Measurements from ENCODE around the gene KITLG. TPM values are rescaled to one million over a fixed set of nuclear protein-coding genes. Genes with fewer than 3 reads are reported as not detected.

Gene KITLG
- total and polyA plus RNA-seq, 2 of the 8 experiments (the other 6 are each of a cell fraction or from before 2014, with no cell fraction given), result 1.3 to 7.8 TPM

DNA sequence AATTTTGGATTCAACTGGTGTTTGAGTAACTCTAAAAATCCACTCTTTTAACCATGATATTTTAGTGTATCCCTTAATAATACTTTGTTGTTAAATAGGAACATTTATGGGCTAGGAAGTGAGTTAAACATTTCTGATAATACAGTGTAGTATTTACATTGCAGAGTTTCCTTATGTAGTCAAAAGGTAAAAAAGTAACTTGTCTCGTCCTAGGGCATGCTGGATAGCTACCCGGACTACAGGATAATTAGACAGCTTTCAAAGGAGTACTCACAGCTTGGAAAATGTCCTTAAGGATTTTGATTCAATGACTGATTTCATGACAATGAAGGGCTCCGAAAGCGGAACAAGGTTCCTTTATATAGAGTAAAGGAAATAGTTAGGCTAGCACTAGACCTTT lies 14.5 kb upstream of the KITLG start:
- Histone ChIP-seq H3K56ac (replicated peaks; ENCODE audit: insufficient read length, low read depth, low read length) (no peak overlapping the region), H4K20me1 (replicated peaks in 1 of 2; ENCODE audit: control insufficient read depth in 1 of 2, insufficient read depth in 2 of 2, low read length in 2 of 2) (no peaks in the 10 kb centered on the region), H3K79me1 (ENCODE audit: low read depth, low read length) (no peaks in the 10 kb centered on the region), H2BK5ac (ENCODE audit: low read depth, low read length) (no peak overlapping the region), H3K9ac (replicated peaks in 1 of 4; ENCODE audit: extremely low read depth in 1 of 4, low read depth in 3 of 4, low read length in 3 of 4) (no peak overlapping the region), H3K4me3 (ENCODE audit: extremely low read depth in 1 of 4, insufficient read depth in 2 of 4, low read depth in 3 of 4, low read length in 4 of 4) (no peak overlapping the region), H3K27me3 (replicated peaks in 1 of 4; ENCODE audit: control insufficient read depth in 3 of 4, extremely low read depth in 1 of 4, insufficient read depth in 3 of 4, low read length in 3 of 4) (no peaks in the 10 kb centered on the region), H4K91ac (replicated peaks; ENCODE audit: insufficient read length, low read length) (no peak overlapping the region), H4K5ac (ENCODE audit: insufficient read length, low read depth, low read length) (no peak overlapping the region), H2AFZ (ENCODE audit: low read length) (no peak overlapping the region), H3K79me2 (ENCODE audit: control insufficient read depth in 1 of 2, insufficient read depth in 2 of 2, low read length in 2 of 2) (no peaks in the 10 kb centered on the region), H2BK12ac (ENCODE audit: low read depth, low read length) (no peak overlapping the region), H2AK5ac (ENCODE audit: low read depth, low read length) (no peak overlapping the region), H3K4ac (replicated peaks; ENCODE audit: insufficient read length, low read depth, low read length) (no peak overlapping the region), H3K23me2 (ENCODE audit: low read depth, low read length) (no peaks in the 10 kb centered on the region), H2BK20ac (ENCODE audit: low read length) (no peak overlapping the region), H2BK120ac (replicated peaks; ENCODE audit: low read depth, low read length) (no peak overlapping the region), H3K4me2 (ENCODE audit: insufficient read depth in 1 of 2, low read depth in 2 of 2, low read length in 2 of 2) (no peak overlapping the region), H3K36me3 (ENCODE audit: control insufficient read depth in 2 of 4, insufficient read depth in 4 of 4, low read length in 3 of 4) (no peaks in the 10 kb centered on the region), H3K27ac (ENCODE audit: low read depth, low read length) (no peak overlapping the region), H3K4me1 (replicated peaks in 1 of 4; ENCODE audit: control insufficient read depth in 3 of 4, insufficient read depth in 4 of 4, low read length in 3 of 4) (peaks cover 0 to 2% (median 0%) of the 10 kb centered on the region in 4 experiments; a peak in 1 of 7 replicates), H2BK15ac (ENCODE audit: low read length) (no peak overlapping the region), H4K8ac (ENCODE audit: extremely low read depth, insufficient read depth, low read length) (no peak overlapping the region), H3K14ac (ENCODE audit: insufficient read length) (no peak overlapping the region), H3K9me3 (ENCODE audit: insufficient read depth in 2 of 2, low read depth in 1 of 2, low read length in 1 of 2) (no peaks in the 10 kb centered on the region), H3K18ac (ENCODE audit: extremely low read depth, low read length) (no peak overlapping the region), H3K23ac (ENCODE audit: insufficient read length) (no peak overlapping the region)
- TF ChIP-seq BRCA1 (IDR thresholded peaks at IDR 0.05; ENCODE audit: low read depth, low read length) (no peak), BCL11A (IDR thresholded peaks at IDR 0.05; ENCODE audit: low read depth in 2 of 2, low read length in 2 of 2) (no peak), CHD1 (IDR thresholded peaks at IDR 0.05; ENCODE audit: low read depth, low read length) (no peak), EGR1 (IDR thresholded peaks at IDR 0.05; ENCODE audit: borderline replicate concordance, low read depth, low read length) (no peak), KDM1A (IDR thresholded peaks at IDR 0.05; ENCODE audit: borderline replicate concordance, low read length) (no peak), HDAC2 (IDR thresholded peaks at IDR 0.05; ENCODE audit: borderline replicate concordance in 1 of 2, low read depth in 2 of 2, low read length in 2 of 2) (no peak), GTF2F1 (IDR thresholded peaks at IDR 0.05; ENCODE audit: borderline replicate concordance, low read depth, low read length) (no peak), CBX5 (IDR thresholded peaks at IDR 0.05; ENCODE audit: low read depth, low read length) (no peak)
- TF ChIP-seq, protein P1, sequence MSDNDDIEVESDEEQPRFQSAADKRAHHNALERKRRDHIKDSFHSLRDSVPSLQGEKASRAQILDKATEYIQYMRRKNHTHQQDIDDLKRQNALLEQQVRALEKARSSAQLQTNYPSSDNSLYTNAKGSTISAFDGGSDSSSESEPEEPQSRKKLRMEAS (IDR thresholded peaks at IDR 0.05), result no peak
- TF ChIP-seq, protein P2, sequence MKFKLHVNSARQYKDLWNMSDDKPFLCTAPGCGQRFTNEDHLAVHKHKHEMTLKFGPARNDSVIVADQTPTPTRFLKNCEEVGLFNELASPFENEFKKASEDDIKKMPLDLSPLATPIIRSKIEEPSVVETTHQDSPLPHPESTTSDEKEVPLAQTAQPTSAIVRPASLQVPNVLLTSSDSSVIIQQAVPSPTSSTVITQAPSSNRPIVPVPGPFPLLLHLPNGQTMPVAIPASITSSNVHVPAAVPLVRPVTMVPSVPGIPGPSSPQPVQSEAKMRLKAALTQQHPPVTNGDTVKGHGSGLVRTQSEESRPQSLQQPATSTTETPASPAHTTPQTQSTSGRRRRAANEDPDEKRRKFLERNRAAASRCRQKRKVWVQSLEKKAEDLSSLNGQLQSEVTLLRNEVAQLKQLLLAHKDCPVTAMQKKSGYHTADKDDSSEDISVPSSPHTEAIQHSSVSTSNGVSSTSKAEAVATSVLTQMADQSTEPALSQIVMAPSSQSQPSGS (IDR thresholded peaks at IDR 0.05; ENCODE audit: low read length), result no peak
- DNase-seq (ENCODE audit: low read depth in 1 of 2, low spot score in 2 of 2) (no peak), FAIRE-seq (no peak)
- ChIA-PET POLR2A (ENCODE audit: partially characterized antibody) (interaction anchor here (1.2 kb wide), 1 partner anchor 14 kb away, joined by 3 read pairs; the partner anchor contains the start of gene KITLG), CTCF (ENCODE audit: partially characterized antibody) (interaction anchor here (0.6 to 2.5 kb wide), 6 partner anchors 10 to 399 kb away, joined by 3 to 7 read pairs (median 4); partner anchors contain the start of gene KITLG)
- 93% methylated on average over 4 of the region's 4 CpGs; no CpG with 5 or more reads in 1 of the 2 experiments for WGBS, 2 experiments (ENCODE audit: extremely low coverage in 1 of 2, insufficient coverage in 1 of 2, insufficient read length in 1 of 2, insufficient replicate concordance in 2 of 2, low coverage in 1 of 2, low lambda C conversion rate in 2 of 2, missing lambda C conversion rate in 1 of 2)
